Measurements from ENCODE around the gene TRPM7.
"Not testable (repeated sequence)": the region's sequence is repeated elsewhere in the genome, so short reads cannot be mapped to it uniquely, and the experiment has no call there.

TRPM7 gene

DNA sequence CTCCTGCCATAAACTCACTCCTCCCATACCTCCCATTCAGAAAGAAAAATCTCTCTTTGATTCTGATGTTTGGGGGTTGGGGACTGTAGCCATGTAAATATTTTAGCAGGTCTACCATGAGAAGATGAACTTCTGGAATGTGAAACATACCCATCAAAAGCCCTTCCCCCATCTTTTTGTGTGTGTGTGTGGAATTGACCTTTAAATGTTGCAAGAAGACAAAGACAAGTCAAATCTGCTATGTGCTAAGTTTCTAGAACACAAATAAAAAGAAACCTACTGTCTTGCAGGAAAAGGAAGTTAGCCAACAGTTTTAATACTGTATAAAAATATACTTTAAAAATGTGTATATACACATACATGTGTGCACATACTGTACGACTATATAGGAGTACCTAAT is 110.4 kb downstream of the TRPM7 start:
- DNase-seq (ENCODE audit: low spot score): no peak

DNA sequence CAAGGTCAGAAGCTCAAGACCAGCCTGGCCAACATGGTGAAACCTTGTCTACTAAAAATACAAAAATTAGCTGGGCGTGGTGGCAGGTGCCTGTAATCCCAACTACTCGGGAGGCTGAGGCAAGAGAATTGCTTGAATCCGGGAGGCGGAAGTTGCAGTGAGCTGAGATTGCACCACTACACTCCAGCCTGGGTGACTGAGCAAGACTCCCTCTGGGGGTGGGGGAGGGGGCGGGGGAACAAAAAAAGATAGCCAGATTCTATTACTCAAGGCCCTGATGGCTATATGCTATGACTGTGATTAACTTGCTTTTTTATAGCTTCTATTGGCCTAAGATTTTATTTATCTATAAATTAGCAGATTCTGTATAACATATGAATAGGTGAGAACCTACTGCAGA is 112.8 kb downstream of the TRPM7 start:
- DNase-seq (ENCODE audit: low spot score): not testable (repeated sequence)

DNA sequence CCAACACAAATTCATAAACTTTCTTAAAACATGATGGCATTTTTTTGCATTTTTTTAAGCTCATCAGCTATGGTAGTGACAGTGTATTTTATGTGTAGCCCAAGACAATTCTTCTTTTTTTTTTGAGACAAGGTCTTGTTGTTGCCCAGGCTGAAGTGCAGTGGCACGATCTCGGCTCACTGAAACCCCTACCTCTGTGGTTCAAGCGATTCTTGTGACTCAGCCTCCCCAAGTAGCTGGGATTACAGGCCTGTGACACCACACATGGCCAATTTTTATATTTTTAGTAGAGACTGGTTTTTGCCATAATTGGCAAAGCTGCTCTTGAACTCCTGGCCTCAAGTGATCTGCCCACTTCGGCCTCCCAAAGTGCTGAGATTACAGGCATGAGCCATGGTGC is 122.8 kb downstream of the TRPM7 start:
- DNase-seq (ENCODE audit: low spot score): no peak

DNA sequence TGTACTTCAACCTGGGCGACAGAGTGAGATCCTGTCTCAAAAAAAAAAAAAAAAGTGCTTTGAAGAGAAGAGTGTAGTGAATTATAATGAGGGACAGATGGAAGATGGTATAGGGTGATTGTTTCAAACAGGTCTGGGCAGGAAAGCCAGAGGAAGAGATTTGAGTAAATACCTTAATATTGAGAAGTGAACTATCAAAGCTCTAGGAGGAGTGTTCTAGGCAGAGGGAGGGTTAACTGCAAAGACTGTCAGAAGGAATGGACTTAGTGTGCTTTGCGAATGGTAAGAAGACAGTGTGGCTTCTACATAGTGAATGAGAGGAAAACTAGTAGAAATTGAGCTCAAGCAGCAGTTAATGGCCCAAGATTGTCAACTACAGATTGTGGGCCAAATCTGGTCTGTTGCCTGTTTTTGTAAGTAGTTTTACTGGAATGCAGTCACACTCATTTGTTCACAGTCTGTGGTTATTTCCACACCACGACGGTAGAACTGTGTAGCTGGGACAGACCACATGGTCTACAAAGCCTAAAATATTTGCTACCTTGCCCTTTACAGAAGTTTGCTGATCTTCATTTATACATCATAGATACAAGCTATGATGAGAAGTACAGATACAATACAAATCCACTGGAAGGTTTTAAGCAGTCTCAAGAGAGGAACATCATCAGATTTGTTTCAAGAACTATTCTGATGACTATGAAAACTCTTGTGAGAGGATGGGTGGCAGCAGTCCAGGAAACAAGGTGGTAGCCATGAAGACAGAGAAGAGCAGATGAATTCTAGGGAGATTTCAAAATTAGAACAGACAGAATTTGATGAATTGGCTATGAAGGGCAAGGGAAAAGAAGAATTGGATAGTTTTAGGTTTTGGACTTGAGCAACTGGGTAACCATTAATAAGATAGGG is 123.6 kb downstream of the TRPM7 start:
- no peak for DNase-seq (ENCODE audit: low spot score)

DNA sequence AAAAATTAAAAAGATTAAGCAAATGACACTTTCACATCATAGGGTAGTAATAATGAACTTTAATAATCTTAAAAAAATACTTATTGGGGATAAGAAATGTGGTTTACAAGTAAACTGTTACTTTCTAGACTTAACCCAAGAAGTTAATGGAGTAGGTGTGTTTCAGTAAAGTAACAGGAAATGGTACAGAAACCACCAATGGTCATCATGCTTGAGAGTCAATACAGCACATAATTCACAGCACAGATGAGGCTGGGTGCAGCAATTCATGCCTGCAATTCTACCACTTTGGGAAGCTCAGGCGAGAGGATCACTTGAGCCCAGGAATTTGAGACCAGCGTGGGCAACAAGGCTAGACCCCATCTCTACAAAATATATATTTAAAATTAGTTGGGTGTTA is 128.6 kb downstream of the TRPM7 start:
- no peak for DNase-seq (ENCODE audit: low spot score)

DNA sequence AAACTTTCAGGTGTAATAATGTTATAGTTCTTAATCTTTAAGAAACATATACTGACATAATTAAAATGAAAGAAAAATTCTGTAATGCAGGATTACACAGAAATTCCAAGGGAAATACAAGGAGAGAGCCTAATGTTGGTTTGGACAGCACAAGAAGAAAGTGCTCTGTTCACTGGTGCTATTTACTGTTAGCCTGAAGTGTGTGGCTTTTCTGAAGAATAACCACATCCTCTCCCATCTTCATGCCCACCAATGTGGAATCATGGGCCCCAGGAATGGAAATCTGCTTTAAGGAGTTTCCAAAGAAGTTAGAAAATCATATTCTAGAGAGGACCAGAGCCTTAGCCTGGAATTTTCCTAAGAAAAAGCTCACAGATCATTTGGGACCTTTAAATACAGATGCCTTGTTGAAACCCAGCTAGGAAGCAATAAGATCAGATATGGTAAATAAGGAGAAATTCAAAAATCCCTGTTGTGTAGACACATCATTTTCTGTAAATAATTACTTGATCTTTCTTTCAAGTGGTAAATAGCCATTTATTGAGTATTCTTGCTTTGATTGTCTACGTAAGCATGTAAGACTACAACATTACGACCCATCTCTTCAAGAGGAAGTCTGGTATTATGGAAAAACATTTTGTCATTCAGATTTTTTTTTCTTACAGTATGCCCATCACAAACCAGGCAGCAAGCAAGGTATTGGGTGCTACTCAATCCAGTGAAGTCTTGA is 129.8 kb downstream of the TRPM7 start:
- DNase-seq (ENCODE audit: low spot score): no peak

DNA sequence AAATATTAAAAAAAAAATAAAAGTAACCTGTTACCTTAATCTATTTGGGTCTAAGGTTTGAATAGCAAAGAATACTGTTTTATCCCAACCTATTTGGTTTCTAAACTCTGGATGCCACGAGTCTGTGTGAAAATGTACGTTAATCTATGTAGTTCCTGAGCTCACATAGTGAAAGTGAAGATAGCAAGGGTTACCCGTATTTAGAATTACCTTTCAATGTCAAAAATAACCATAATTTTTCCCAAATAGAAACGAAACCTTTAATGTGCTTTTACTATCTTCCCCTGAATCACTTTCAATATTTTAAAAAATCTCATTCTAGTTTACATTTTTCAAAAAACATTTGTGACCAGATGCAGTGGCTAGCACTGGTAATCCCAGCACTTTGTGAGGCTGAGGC is 134.4 kb downstream of the TRPM7 start:
- DNase-seq (ENCODE audit: low spot score): no peak

DNA sequence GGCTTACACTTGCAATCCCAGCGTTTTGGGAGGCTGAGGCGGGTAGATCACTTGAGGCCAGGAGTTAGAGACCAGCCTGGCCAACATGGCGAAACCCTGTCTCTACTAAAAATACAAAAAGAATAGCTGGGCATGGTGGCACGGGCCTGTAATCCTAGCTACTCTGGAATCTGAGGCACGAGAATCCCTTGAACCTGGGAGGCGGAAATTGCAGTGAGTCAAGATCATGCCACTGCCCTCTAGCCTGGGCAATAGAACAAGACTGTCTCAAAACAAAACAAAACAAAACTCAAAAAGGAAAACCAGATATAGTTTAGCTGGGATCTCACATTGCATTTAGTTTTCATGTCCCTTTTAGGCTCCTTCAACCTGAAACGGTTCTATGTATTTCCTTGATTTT is 137.3 kb downstream of the TRPM7 start:
- no peak for DNase-seq (ENCODE audit: low spot score)

DNA sequence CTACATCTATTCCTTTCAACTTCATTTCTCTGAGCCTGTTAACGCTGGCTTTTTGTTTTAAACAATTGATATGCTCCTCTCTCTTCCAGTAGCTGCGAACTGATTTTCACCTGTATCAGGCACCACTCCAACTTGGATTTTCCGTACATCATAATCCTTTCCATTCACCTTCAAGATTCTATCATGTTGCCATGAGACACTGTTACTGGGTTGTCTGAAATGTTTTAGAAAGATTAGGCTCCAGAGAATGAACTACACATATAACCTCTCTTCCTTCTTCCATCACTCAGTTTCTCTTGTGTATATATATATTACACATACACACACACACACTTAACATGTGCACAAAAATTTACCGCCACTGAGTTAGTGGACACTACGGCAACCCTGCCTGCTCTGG is 140.0 kb downstream of the TRPM7 start, which contains the start of gene USP50:
Gene USP50 (minus strand): TSS at position 101 of the 400 bp plus-strand sequence. CDS start 141 bp downstream, outside the sequence.
- no peak for DNase-seq (ENCODE audit: low spot score)

DNA sequence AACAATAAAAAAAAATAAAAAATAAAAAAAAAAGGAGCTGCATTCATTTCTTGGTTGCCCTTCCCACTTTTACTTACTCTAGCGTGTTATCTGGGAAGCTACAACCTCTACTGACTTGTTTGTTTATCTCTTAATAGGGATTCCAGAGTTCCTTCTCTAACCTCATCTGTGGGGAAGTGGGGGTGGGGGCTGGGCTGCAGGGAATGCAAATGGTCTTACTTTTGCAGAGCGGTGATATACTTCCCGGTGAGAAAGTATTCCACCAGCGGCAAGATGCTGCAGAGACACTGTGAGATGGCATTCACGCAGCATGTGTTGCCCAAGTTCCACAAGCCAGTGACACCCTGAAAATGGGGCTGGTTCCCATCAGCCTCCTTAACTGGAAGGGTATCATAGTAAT is 142.2 kb downstream of the TRPM7 start:
- no peak for DNase-seq (ENCODE audit: low spot score)

DNA sequence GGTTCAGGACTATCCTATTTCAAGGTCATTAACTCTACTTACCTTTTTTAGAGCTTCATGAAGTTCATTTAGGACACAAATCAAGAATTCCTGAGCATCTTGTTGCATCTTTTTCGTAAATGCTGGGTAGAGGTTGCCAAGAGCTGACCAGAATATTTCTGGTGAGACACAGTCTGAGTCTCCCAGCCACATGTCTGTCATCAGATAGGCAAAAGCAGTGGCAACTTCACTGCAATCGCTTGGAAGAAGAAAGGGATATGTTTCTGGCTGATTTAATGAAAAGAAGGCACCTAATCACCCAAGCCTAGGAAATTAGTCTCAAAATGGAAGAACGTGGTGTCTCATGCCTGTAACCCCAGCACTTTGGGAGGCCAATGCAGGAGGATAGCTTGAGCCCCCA is 143.0 kb downstream of the TRPM7 start:
- no peak for DNase-seq (ENCODE audit: low spot score)

DNA sequence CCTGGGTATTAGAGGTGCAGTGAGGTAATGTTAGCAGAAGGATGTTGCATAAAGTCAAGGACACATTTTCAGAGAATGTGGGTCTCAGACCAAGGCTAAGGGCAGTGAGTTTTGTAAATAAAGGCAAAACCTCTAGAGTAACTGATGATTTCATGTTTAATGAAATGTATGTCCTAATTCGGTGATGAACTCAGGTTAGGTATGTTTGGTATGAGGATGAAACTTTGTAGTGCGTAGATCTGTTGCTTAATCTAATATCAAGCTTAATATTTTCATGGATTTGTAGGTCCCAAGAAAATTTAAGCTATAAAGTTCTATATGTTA is 143.7 kb downstream of the TRPM7 start:
- no peak for DNase-seq (ENCODE audit: low spot score)

DNA sequence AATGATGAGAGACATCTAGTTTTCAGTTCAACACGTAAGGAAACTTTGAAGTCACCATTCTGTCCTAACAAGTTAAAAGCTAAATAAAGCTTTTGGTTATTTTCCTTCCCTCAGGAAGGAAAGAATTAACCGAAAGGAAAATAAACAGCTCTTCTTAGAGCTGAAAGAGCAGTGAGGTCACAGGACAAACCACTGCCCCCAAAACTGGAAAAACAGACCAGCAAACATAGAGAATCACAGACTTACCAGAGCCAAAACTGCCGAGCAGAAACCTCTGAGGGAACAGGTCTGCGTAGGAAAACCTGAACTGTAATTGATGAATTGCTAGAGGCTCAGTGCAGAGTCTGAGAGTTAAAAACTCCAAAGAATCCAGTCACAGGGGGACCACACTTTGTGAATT is 154.8 kb downstream of the TRPM7 start:
- DNase-seq (ENCODE audit: low spot score): no peak

DNA sequence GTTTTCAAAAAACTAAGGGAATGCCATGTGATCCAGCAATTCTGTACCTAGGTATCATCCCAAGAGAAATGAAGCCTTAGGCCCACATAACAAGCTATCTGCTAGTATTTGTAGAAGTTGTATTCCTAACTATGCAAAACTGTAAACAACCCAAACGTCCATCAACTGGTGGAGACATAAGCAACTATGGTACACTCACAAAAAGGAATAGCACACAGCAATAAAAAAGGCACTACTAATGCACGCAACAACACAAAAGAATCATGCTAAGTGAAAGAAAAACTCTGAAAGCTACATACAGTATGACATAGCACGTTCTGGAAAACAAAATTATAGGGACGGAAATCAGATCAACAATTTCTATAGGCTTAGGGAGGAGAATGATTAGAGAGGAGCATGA is 155.4 kb downstream of the TRPM7 start:
- no peak for DNase-seq (ENCODE audit: low spot score)

DNA sequence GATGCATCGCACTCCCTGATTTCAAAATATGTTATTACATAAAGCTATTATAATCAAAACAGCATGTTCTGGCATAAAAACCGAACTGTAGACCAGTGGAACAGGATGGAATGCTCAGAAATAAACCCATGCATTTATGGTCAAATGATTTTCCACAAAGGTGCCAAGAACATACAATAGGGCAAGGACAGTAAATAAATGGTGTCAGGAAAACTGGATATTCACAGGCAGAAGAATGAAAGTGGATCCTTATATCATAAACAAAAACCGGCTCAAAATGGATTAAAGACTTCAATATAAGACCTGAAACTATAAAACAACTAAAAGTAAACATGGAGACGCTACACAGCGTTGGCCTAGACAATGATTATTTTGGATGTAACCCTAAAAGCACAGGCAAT is 162.7 kb downstream of the TRPM7 start:
- DNase-seq (ENCODE audit: low spot score): no peak

DNA sequence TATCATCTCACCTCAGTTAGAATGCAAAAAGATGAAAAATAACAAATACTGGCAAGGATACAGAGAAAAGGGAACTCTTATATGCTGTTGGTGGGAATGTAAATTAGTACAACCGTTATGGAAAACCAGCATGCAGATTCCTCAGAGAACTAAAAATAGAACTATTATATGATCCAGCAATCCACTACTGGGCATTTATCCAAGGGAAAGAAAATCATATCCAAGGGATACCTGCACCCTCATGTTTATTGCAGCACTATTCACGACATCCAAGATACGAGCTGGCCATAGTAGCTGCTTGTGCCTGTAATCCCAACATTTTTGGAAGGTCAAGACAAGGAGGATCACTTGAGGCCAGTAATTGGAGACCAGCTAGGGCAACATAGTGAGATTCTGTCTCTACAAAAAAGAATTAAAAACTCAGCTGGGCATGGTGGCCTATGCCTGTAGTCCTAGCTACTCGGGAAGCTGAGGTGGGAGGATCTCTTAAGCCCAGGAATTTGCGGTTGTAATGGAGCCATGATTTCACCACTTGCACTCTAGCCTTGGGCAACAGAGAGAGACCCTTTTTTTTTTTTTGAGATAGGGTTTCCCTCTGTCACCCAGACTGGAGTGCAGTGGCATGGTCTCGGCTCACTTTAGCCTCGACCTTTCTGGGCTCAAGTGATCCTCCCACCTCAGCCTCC is 166.7 kb downstream of the TRPM7 start:
- no peak for DNase-seq (ENCODE audit: low spot score)

DNA sequence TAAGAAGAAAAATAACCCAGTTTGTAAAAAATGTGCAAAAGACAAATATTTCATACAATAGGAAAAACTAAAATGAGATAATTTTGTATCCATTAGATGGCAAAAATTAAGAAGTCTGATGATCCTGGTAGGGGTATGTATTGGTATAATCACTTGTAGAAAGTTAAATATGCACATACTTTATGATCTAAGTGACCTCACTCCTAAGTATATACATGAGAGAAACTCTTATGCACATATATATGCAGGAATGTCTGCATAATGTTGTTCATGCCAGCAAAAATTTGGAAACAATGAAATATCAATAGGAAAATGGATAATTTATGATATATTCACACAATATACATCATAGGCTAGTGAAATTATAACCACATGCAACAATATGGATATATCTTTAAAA is 173.6 kb downstream of the TRPM7 start:
- DNase-seq (ENCODE audit: low spot score): no peak

Measured in D341Med (cell line).